Vagina (tissue), 2 donors: ENCODE results near the gene ST6GALNAC6. TPM values are rescaled to one million over a fixed set of nuclear protein-coding genes. Genes with fewer than 3 reads are reported as not detected.
"Not testable (repeated sequence)": the region's sequence is repeated elsewhere in the genome, so short reads cannot be mapped to it uniquely, and the experiment has no call there.

Source experiments
- DNase-seq, 2 donors: peaks; one replicate each; pipeline ENCODE4 v3.0.0-alpha.2; 2017; ENCODE audit errors: extremely low spot score in 2 of 2
- H3K27ac ChIP-seq: fragments of 200-600 bp; sonication (generic); one replicate; pipeline ENCODE4 v1.5.1; 2019
- H3K27me3 ChIP-seq: fragments of 200-600 bp; sonication (generic); one replicate; pipeline ENCODE4 v1.5.1; 2019
- H3K36me3 ChIP-seq, 2 donors: fragments of 200-600 bp; sonication (generic); one replicate each; pipeline ENCODE4 v1.5.1; 2017 to 2019
- H3K4me1 ChIP-seq: fragments of 200-600 bp; sonication (generic); one replicate; pipeline ENCODE4 v1.5.1; 2019
- H3K4me3 ChIP-seq, 2 donors: fragments of 200-600 bp; sonication (generic); 1 replicate in 1 of 2; 2 replicates in 1 of 2; pipeline ENCODE4 v1.5.1; 2016 to 2019
- H3K9me3 ChIP-seq: fragments of 200-600 bp; sonication (generic); one replicate; pipeline ENCODE4 v1.5.1; 2019
- POLR2A ChIP-seq, 2 donors: fragments of 450-650 bp; IDR thresholded peaks; one replicate each; pipeline ENCODE4 v1.6.1; 2017; ENCODE audit warnings: antibody characterized with exemption in 2 of 2, mild to moderate bottlenecking in 2 of 2, moderate library complexity in 2 of 2
- POLR2AphosphoS5 ChIP-seq, 2 donors: sonication (generic); formaldehyde crosslinking; IDR thresholded peaks; one replicate each; pipeline ENCODE4 v1.9.0; 2017; ENCODE audit warnings: antibody characterized with exemption in 2 of 2, mild to moderate bottlenecking in 2 of 2, low read depth in 1 of 2; ENCODE audit not compliant: insufficient read depth in 1 of 2
- intact Hi-C: fragments of 100-400 bp; cut with DNase I; formaldehyde crosslinking; loops from one replicate; pipeline ENCODE4 v1.15.1; 2023
- total RNA-seq: library from RNA; depleted of rRNA; stranded (reverse); fragments of >200 nt; gene quantifications from one replicate; pipeline ENCODE4 v1.2.3, GENCODE V29; 2016
- TF ChIP-seq, protein P1 (sequence below), 3 experiments: fragments of 450-650 bp in 2 of 3; fragments of 200-600 bp in 1 of 3; sonication (generic) in 1 of 3; IDR thresholded peaks; one replicate each; pipeline ENCODE4 v1.5.1; 2017 to 2019; ENCODE audit warnings: antibody characterized with exemption in 3 of 3, mild to moderate bottlenecking in 2 of 3, moderate library complexity in 2 of 3

Gene ST6GALNAC6
- total RNA-seq, 1 donor from 2014 or later, result 108 TPM

- Histone ChIP-seq H3K27me3 (no peaks in the 10 kb centered on the region), H3K9me3 (no peaks in the 10 kb centered on the region), H3K36me3 (no peaks in the 10 kb centered on the region), H3K27ac (peak overlapping the region; percentile 74), H3K4me3 (peak overlapping the region in 1 of 2 donors; percentile 7), H3K4me1 (peaks cover 41% of the 10 kb centered on the region)
- intact Hi-C loops, result no loop called here
- TF ChIP-seq, protein P1, sequence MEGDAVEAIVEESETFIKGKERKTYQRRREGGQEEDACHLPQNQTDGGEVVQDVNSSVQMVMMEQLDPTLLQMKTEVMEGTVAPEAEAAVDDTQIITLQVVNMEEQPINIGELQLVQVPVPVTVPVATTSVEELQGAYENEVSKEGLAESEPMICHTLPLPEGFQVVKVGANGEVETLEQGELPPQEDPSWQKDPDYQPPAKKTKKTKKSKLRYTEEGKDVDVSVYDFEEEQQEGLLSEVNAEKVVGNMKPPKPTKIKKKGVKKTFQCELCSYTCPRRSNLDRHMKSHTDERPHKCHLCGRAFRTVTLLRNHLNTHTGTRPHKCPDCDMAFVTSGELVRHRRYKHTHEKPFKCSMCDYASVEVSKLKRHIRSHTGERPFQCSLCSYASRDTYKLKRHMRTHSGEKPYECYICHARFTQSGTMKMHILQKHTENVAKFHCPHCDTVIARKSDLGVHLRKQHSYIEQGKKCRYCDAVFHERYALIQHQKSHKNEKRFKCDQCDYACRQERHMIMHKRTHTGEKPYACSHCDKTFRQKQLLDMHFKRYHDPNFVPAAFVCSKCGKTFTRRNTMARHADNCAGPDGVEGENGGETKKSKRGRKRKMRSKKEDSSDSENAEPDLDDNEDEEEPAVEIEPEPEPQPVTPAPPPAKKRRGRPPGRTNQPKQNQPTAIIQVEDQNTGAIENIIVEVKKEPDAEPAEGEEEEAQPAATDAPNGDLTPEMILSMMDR (IDR thresholded peaks at IDR 0.05), result no peak
- TF ChIP-seq POLR2A (IDR thresholded peaks at IDR 0.05) (no peak), POLR2AphosphoS5 (IDR thresholded peaks at IDR 0.05; ENCODE audit: insufficient read depth in 1 of 2, low read depth in 1 of 2) (no peak)
- no peak for DNase-seq
Observed at GRCh38 chr9:127847833-127848755, 51.3 kb downstream of the ST6GALNAC6 start.

DNA sequence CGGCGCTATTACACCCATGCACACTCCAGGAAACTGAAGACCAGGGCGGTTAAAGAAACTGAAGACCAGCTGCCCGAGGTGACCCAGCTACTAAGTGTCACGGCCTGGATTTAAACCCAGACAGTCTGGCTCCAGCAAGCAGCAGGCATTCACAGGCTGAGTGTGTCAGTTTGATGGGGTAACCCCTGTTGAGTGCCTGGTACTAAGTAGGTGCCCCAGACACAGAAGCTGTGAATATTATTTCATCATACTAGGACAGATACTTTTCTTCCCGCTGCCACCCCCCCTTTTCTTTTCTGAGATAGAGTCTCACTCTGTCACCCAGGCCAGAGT lies 52.3 kb downstream of the ST6GALNAC6 start:
- no peaks in the 10 kb centered on the region for H3K36me3 ChIP-seq

DNA sequence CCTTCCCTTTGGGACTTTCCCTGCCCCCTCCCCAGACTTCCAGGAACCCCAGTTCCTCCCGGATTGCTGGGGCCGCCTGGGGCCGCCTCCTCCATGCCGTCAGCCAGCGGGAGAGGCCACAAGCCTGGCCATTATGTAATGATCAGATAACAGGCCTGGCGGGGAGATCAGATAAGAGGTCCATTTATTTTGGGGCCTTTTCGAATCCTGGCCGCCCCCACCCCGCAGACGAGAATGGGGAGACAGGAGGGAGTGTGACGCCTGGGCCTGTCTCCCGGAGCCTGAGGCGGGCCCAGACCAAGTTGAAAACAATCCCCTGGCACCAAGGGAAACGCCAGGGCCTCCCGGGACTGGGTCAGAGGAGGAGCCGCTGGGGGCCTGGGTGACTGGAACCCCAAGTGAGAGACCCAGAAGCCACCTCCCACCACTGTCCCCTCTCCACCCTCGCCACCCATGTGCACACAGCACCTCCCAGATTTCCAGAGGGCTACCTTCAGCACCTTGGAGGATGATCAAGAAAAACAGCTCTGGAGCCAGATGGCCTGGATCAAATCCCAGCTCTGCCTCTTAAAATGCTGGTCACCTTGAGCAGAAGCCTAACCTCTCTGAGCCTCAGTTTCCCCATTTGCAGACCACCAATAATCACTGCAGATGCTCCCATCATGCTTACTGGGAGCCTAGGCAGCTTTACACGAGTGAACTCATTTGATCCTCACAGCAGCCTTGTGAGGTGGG lies 52.8 kb downstream of the ST6GALNAC6 start:
- intact Hi-C loops, result no loop called here
- H3K36me3 ChIP-seq, result no peaks in the 10 kb centered on the region
- no peak for DNase-seq
- H3K4me1 ChIP-seq, result peaks cover 26% of the 10 kb centered on the region
- TF ChIP-seq POLR2A (IDR thresholded peaks at IDR 0.05) (no peak), POLR2AphosphoS5 (IDR thresholded peaks at IDR 0.05; ENCODE audit: insufficient read depth in 1 of 2, low read depth in 1 of 2) (peak in 1 of 2 donors; percentile 38)
- TF ChIP-seq, protein P1 (IDR thresholded peaks at IDR 0.05), result no peak
- peak overlapping the region; percentile 74 for H3K27ac ChIP-seq
- H3K27me3 ChIP-seq, result no peaks in the 10 kb centered on the region
- H3K9me3 ChIP-seq, result no peaks in the 10 kb centered on the region
- peak overlapping the region; percentile 13 for H3K4me3 ChIP-seq

More for the DNA sequence above, 52.3 kb downstream of the ST6GALNAC6 start:
- Histone ChIP-seq H3K27ac (peak overlapping the region; percentile 74), H3K9me3 (no peaks in the 10 kb centered on the region), H3K27me3 (no peaks in the 10 kb centered on the region), H3K4me1 (peaks cover 31% of the 10 kb centered on the region), H3K4me3 (peak overlapping the region; percentile 13)
- intact Hi-C loops, result no loop called here
- TF ChIP-seq POLR2AphosphoS5 (IDR thresholded peaks at IDR 0.05; ENCODE audit: insufficient read depth in 1 of 2, low read depth in 1 of 2), result no peak
- TF ChIP-seq, protein P1 (IDR thresholded peaks at IDR 0.05), result no peak
- TF ChIP-seq POLR2A (IDR thresholded peaks at IDR 0.05), result no peak
- DNase-seq, result no peak

- H3K36me3 ChIP-seq, H3K27me3 ChIP-seq, intact Hi-C loops, H3K9me3 ChIP-seq, DNase-seq, H3K4me3 ChIP-seq: not testable (repeated sequence)
- H3K4me1 ChIP-seq, result peaks cover 19% of the 10 kb centered on the region
- H3K27ac ChIP-seq, result peak overlapping the region; percentile 74
Observed at GRCh38 chr9:127845619-127846018, 53.8 kb downstream of the ST6GALNAC6 start.

- H3K4me3 ChIP-seq, result no peak overlapping the region
- DNase-seq, result no peak
- intact Hi-C loops, result no loop called here
- H3K36me3 ChIP-seq, result no peaks in the 10 kb centered on the region
- TF ChIP-seq POLR2AphosphoS5 (IDR thresholded peaks at IDR 0.05; ENCODE audit: insufficient read depth in 1 of 2, low read depth in 1 of 2) (peak; percentile 22 to 30), POLR2A (IDR thresholded peaks at IDR 0.05) (no peak)
- TF ChIP-seq, protein P1 (IDR thresholded peaks at IDR 0.05), result no peak
- no peaks in the 10 kb centered on the region for H3K9me3 ChIP-seq
- H3K4me1 ChIP-seq, result peaks cover 19% of the 10 kb centered on the region
- peak overlapping the region; percentile 74 for H3K27ac ChIP-seq
- H3K27me3 ChIP-seq, result no peaks in the 10 kb centered on the region
Observed at GRCh38 chr9:127844821-127845359, 54.5 kb downstream of the ST6GALNAC6 start.
